Measurements from ENCODE around the gene CDC73. TPM values are rescaled to one million over a fixed set of nuclear protein-coding genes. Genes with fewer than 3 reads are reported as not detected.

CDC73 gene
- total RNA-seq, 2 donors from 2014 or later, result 52.8 to 53.0 TPM

DNA sequence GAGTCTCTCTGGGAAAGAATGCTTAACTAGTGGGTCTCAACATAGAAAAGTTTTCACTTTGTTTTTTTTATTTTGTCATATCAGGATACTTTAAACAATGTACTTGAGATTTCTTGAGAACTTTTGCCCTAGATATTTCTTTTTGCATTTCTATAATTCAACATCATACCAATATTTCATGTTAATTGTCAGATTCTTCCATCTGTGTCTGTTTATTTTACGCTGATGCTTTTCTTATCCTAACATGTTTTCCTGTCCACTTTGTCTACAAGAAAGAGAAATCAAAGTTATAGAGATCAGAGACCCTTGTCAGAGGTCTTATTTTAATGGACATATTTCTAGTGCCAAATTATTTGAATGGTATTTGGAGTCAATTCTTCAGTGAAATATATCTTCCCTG is 160.1 kb downstream of the CDC73 start:
- no peak overlapping the region for H3K27ac ChIP-seq (ENCODE audit: low read depth, low read length)
- no peaks in the 10 kb centered on the region for H3K27me3 ChIP-seq (ENCODE audit: control insufficient read depth, insufficient read depth, low read length, poor library complexity, severe bottlenecking)
- H3K4me1 ChIP-seq (ENCODE audit: control insufficient read depth, insufficient read depth, low read length), result no peaks in the 10 kb centered on the region
- no peak overlapping the region for H3K4me3 Mint-ChIP-seq
- DNase-seq, result no peak
- peaks cover 9% of the 10 kb centered on the region for H3K9me3 ChIP-seq (ENCODE audit: control insufficient read depth, low read length)
- H3K9me3 Mint-ChIP-seq, result no peaks in the 10 kb centered on the region
- WGBS, 2 experiments (ENCODE audit: insufficient coverage in 1 of 2, insufficient read length in 1 of 2), result 86 to 96% methylated on average over 1 of the region's 1 CpG
- TF ChIP-seq, protein P1, sequence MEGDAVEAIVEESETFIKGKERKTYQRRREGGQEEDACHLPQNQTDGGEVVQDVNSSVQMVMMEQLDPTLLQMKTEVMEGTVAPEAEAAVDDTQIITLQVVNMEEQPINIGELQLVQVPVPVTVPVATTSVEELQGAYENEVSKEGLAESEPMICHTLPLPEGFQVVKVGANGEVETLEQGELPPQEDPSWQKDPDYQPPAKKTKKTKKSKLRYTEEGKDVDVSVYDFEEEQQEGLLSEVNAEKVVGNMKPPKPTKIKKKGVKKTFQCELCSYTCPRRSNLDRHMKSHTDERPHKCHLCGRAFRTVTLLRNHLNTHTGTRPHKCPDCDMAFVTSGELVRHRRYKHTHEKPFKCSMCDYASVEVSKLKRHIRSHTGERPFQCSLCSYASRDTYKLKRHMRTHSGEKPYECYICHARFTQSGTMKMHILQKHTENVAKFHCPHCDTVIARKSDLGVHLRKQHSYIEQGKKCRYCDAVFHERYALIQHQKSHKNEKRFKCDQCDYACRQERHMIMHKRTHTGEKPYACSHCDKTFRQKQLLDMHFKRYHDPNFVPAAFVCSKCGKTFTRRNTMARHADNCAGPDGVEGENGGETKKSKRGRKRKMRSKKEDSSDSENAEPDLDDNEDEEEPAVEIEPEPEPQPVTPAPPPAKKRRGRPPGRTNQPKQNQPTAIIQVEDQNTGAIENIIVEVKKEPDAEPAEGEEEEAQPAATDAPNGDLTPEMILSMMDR (conservative IDR thresholded peaks at IDR 0.05), result no peak
- no peaks in the 10 kb centered on the region for H3K36me3 ChIP-seq (ENCODE audit: control insufficient read depth, insufficient read depth, low read length)
- no peaks in the 10 kb centered on the region for H3K36me3 Mint-ChIP-seq (ENCODE audit: low read depth)
- H3K27me3 Mint-ChIP-seq (ENCODE audit: insufficient read depth), result no peaks in the 10 kb centered on the region
- H3K9ac ChIP-seq (ENCODE audit: extremely low read depth, low read length, poor library complexity, severe bottlenecking), result no peak overlapping the region
- H3K4me3 ChIP-seq (ENCODE audit: low read length), result no peak overlapping the region
- H3K4me1 Mint-ChIP-seq, result peaks cover 5% of the 10 kb centered on the region
- no peak overlapping the region for H3K27ac Mint-ChIP-seq

DNA sequence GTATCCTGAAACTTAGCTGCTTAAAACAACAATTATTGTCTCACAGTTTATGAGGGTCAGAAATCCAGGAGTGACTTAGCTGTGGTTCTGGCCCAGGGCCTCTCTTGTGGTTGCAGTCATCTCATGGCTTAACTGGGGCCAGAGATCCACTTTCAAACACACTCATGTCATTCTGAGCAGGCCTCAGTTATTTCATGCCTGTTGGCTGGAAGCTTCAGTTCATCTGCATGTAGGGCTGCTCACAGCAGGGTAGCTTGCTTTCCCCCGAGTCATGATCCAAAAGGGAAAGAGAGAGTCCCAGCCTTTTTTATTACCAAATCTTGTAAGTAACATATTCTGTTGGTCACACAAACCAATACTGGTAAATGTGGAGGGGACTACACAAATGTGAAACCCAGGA is 161.2 kb downstream of the CDC73 start:
- Histone ChIP-seq H3K27me3 (ENCODE audit: control insufficient read depth, insufficient read depth, low read length, poor library complexity, severe bottlenecking) (no peaks in the 10 kb centered on the region), H3K4me1 (ENCODE audit: control insufficient read depth, insufficient read depth, low read length) (no peaks in the 10 kb centered on the region), H3K4me3 (ENCODE audit: low read length) (no peak overlapping the region), H3K27ac (ENCODE audit: low read depth, low read length) (no peak overlapping the region), H3K9ac (ENCODE audit: extremely low read depth, low read length, poor library complexity, severe bottlenecking) (no peak overlapping the region), H3K9me3 (ENCODE audit: control insufficient read depth, low read length) (peaks cover 9% of the 10 kb centered on the region), H3K36me3 (ENCODE audit: control insufficient read depth, insufficient read depth, low read length) (no peaks in the 10 kb centered on the region)
- no peak overlapping the region for H3K4me3 Mint-ChIP-seq
- peaks cover 5% of the 10 kb centered on the region for H3K4me1 Mint-ChIP-seq
- no peaks in the 10 kb centered on the region for H3K27me3 Mint-ChIP-seq (ENCODE audit: insufficient read depth)
- H3K9me3 Mint-ChIP-seq, result no peaks in the 10 kb centered on the region
- peak; percentile 69 for DNase-seq
- peak overlapping the region; percentile 71 for H3K27ac Mint-ChIP-seq
- H3K36me3 Mint-ChIP-seq (ENCODE audit: low read depth), result no peaks in the 10 kb centered on the region
- TF ChIP-seq, protein P1 (conservative IDR thresholded peaks at IDR 0.05), result no peak
- WGBS, 2 experiments (ENCODE audit: insufficient coverage in 1 of 2, insufficient read length in 1 of 2), result 60 to 81% methylated on average over 1 of the region's 1 CpG

DNA sequence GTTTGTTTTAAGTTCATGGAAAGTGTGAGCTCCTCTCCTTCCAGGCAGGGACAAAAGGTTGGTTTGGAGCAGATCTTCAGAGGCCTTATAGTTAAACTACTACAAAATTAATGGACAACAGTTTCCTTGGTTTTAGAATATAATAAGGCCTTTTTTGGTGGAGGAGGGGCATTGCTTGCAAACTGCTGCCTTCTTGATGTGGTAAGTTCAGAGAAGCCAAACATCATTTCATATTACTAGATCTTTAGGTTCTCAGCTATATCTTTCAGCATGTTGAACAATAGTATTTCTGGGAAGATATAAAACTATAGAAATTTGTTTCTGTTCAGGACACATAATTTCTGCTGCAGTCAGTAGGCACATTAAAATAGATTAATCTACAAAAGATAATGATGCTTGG is 162.4 kb downstream of the CDC73 start:
- H3K9me3 Mint-ChIP-seq, result no peaks in the 10 kb centered on the region
- H3K4me3 Mint-ChIP-seq, result no peak overlapping the region
- H3K27ac ChIP-seq (ENCODE audit: low read depth, low read length), result no peak overlapping the region
- no peaks in the 10 kb centered on the region for H3K36me3 ChIP-seq (ENCODE audit: control insufficient read depth, insufficient read depth, low read length)
- peaks cover 9% of the 10 kb centered on the region for H3K9me3 ChIP-seq (ENCODE audit: control insufficient read depth, low read length)
- TF ChIP-seq, protein P1 (conservative IDR thresholded peaks at IDR 0.05), result no peak
- no peaks in the 10 kb centered on the region for H3K27me3 Mint-ChIP-seq (ENCODE audit: insufficient read depth)
- H3K36me3 Mint-ChIP-seq (ENCODE audit: low read depth), result no peaks in the 10 kb centered on the region
- H3K27me3 ChIP-seq (ENCODE audit: control insufficient read depth, insufficient read depth, low read length, poor library complexity, severe bottlenecking), result no peaks in the 10 kb centered on the region
- no peak for DNase-seq
- H3K9ac ChIP-seq (ENCODE audit: extremely low read depth, low read length, poor library complexity, severe bottlenecking), result no peak overlapping the region
- H3K27ac Mint-ChIP-seq, result no peak overlapping the region
- no peaks in the 10 kb centered on the region for H3K4me1 ChIP-seq (ENCODE audit: control insufficient read depth, insufficient read depth, low read length)
- no peak overlapping the region for H3K4me3 ChIP-seq (ENCODE audit: low read length)
- peaks cover 5% of the 10 kb centered on the region for H3K4me1 Mint-ChIP-seq

All from endodermal cell (in vitro differentiated cells).